Stimulated activated naive B cell treated with anti-CD40 and anti-IgM and Interleukin-4, amounts not matched to agents 10 μg/mL and 1 μg/mL and 100 μg/mL, for 72 hours (primary cell): ENCODE measurements around the gene CLEC12A.
"Not testable (repeated sequence)": the region's sequence is repeated elsewhere in the genome, so short reads cannot be mapped to it uniquely, and the experiment has no call there.

Source experiments
- ATAC-seq, 2 donors: fragments of 150-1000 bp; cut with Tn5 transposase; replicated peaks; 2 replicates each; pipeline ENCODE4 v1.10.0; 2021; ENCODE audit warnings: moderate library complexity in 1 of 2
- DNase-seq: peaks from one replicate; pipeline ENCODE4 v3.0.0; 2021
- H3K27ac Mint-ChIP-seq: one replicate; pipeline ENCODE4 v1.8.0; 2022; ENCODE audit warnings: mild to moderate bottlenecking, mixed read lengths
- H3K27me3 Mint-ChIP-seq, 2 donors: one replicate each; pipeline ENCODE4 v1.8.0; 2022; ENCODE audit warnings: mixed read lengths in 2 of 2
- H3K36me3 Mint-ChIP-seq, 2 donors: one replicate each; pipeline ENCODE4 v1.8.0; 2022; ENCODE audit warnings: mixed read lengths in 2 of 2, mild to moderate bottlenecking in 1 of 2
- H3K4me1 Mint-ChIP-seq, 2 donors: one replicate each; pipeline ENCODE4 v1.8.0; 2022; ENCODE audit warnings: mixed read lengths in 2 of 2, mild to moderate bottlenecking in 1 of 2
- H3K4me3 Mint-ChIP-seq, 2 donors: one replicate each; pipeline ENCODE4 v1.8.0; 2022; ENCODE audit warnings: mild to moderate bottlenecking in 2 of 2, mixed read lengths in 2 of 2, moderate library complexity in 1 of 2
- H3K9me3 Mint-ChIP-seq, 2 donors: one replicate each; pipeline ENCODE4 v1.8.0; 2022; ENCODE audit warnings: mixed read lengths in 2 of 2, mild to moderate bottlenecking in 1 of 2

Gene CLEC12A

DNA sequence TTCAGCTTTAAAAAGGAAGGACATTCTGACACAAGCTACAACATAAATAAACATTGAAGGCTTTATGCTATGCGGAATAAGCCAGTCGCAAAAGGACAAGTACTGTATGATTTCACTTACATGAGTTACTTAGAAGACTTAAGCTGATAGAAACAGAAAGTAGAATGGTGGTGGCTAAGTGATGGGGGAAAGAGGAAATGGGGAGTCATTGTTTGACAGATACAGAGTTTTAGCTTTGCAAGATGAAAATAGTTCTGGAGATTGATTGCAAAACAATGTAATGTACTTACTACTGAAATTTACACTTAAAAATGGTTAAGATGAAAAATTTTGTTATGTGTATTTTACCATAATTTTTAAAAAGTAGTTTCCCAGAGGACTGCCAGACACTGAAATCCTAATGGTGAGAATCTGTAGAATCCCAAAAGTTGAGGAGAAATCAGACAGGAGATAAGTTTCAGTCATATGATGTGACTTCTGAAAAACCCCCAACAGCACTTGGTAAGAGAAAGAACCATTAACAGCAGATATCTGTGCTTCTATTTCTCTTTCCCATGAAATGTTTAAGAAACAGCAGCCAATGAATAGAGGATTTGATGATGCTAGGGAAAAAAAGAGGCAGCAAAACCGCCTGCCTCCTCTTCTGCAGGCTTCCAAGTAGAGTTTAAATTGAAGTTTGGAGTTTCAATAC, 22.5 kb upstream of the CLEC12A start:
- H3K4me1 Mint-ChIP-seq = peaks cover 26 to 36% of the 10 kb centered on the region in 2 donors
- no peak for DNase-seq
- ATAC-seq = peak; percentile 98 to 99
- no peaks in the 10 kb centered on the region for H3K9me3 Mint-ChIP-seq
- no peaks in the 10 kb centered on the region for H3K27me3 Mint-ChIP-seq
- H3K36me3 Mint-ChIP-seq = no peaks in the 10 kb centered on the region
- H3K27ac Mint-ChIP-seq = no peak overlapping the region
- H3K4me3 Mint-ChIP-seq = peak overlapping the region; percentile 1 to 7

DNA sequence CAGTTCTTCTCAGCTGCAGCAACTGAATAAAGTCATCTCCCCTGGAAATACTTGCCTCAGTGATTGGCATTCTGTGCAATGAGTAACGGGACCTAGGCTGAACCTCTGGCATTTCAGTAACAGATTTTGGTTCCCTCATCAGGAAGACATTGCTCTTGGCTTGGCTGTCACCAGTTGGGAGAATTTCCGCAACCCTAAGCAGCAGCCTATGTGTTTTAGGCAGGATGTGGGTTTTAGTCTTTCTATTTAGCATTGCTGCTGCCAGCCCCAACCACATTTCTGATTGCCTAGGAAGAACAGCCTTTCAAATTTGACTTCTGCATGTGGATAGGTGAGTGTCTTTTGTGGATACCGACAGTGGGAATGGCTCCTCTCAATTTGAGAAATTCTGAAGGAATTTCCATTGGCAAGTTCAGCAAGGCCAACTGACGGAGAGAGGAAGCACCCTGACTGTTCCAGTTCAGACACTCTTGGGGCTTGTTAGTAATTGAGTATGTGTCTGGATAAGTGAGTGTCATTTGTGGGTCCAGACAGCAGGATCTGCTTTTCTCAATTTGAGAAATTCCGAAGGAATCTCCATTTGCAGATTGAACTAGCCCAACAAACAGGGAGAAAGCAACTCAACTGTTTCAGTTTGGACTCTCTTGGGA, 20.1 kb upstream of the CLEC12A start:
- Mint-ChIP-seq H3K4me1 (peaks cover 22 to 29% of the 10 kb centered on the region in 2 donors), H3K36me3 (no peaks in the 10 kb centered on the region), H3K27me3 (no peaks in the 10 kb centered on the region), H3K27ac (peak overlapping the region; percentile 10), H3K9me3 (no peaks in the 10 kb centered on the region), H3K4me3 (no peak overlapping the region)
- no peak for ATAC-seq
- no peak for DNase-seq

DNA sequence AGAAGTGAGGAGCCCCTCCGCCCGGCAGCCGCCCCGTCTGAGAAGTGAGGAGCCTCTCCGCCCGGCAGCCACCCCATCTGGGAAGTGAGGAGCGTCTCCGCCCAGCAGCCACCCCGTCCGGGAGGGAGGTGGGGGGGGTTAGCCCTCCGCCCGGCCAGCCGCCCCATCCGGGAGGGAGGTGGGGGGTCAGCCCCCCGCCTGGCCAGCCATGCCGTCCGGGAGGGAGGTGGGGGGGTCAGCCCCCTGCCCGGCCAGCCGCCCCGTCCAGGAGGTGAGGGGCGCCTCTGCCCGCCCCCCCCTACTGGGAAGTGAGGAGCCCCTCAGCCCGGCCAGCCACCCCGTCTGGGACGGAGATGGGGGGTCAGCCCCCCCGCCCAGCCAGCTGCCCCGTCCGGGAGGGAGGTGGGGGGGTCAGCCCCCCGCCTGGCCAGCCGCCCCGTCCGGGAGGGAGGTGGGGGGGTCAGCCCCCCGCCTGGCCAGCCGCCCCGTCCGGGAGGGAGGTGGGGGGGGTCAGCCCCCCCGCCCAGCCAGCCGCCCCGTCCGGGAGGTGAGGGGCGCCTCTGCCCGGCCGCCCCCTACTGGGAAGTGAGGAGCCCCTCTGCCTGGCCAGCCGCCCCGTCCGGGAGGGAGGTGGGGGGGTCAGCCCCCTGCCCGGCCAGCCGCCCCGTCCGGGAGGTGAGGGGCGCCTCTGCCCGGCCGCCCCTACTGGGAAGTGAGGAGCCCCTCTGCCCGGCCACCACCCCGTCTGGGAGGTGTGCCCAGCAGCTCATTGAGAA, 18.1 kb upstream of the CLEC12A start:
- H3K4me1 Mint-ChIP-seq = peaks cover 27 to 34% of the 10 kb centered on the region in 2 donors
- H3K27me3 Mint-ChIP-seq = peaks cover 0 to 12% of the 10 kb centered on the region in 2 donors
- H3K9me3 Mint-ChIP-seq = not testable (repeated sequence)

DNA sequence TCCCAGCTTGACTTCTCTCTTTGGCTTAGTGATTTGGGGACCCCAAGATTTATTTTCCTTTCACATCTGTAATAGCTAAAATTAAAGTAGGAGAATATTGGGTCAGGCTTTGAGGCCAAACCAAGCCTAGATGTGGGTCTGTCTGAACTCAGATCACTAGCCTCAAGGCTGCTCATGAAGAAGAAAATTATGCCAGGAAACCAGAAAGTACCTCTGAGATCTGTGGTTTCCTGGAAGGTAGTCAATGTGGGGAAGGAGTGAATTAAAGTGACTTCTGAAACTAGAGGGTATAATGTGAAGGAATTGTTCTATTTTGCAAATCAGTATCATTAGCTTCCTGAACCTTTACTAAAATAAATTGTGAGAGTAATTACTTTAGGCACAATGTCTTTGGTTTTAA, 13.4 kb upstream of the CLEC12A start:
- H3K4me3 Mint-ChIP-seq = no peak overlapping the region
- no peaks in the 10 kb centered on the region for H3K36me3 Mint-ChIP-seq
- peaks cover 3 to 15% of the 10 kb centered on the region in 2 donors for H3K27me3 Mint-ChIP-seq
- H3K27ac Mint-ChIP-seq = no peak overlapping the region
- ATAC-seq = peak in 1 of 2 donors; percentile 36
- H3K9me3 Mint-ChIP-seq = no peaks in the 10 kb centered on the region
- H3K4me1 Mint-ChIP-seq = peaks cover 20 to 24% of the 10 kb centered on the region in 2 donors
- no peak for DNase-seq

More for the DNA sequence above, 18.1 kb upstream of the CLEC12A start:
- H3K4me3 Mint-ChIP-seq, DNase-seq, H3K36me3 Mint-ChIP-seq, ATAC-seq, H3K27ac Mint-ChIP-seq: not testable (repeated sequence)

DNA sequence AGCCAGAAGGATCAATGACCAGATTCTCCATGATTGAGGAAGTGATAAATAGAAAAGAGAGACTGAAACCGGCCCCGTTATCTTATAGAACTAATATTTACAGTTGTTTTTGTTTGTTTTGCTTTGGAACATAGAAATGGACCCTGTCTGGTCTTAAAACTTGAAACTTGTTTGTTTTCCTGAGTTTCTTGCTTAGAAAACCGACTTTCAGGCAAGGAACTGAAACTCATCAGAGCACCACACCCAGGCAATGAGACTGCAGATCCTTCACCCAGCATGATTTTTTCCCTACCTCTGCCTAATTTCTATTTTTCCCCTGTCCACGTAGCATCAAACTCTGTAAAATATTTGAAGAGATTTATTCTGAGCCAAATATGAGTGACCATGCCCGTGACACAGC, 10.6 kb upstream of the CLEC12A start:
- Mint-ChIP-seq H3K9me3 (no peaks in the 10 kb centered on the region), H3K4me3 (no peak overlapping the region), H3K4me1 (peaks cover 20 to 24% of the 10 kb centered on the region in 2 donors), H3K27me3 (peaks cover 4 to 18% of the 10 kb centered on the region in 2 donors), H3K36me3 (no peaks in the 10 kb centered on the region), H3K27ac (no peak overlapping the region)
- ATAC-seq = no peak
- DNase-seq = no peak

DNA sequence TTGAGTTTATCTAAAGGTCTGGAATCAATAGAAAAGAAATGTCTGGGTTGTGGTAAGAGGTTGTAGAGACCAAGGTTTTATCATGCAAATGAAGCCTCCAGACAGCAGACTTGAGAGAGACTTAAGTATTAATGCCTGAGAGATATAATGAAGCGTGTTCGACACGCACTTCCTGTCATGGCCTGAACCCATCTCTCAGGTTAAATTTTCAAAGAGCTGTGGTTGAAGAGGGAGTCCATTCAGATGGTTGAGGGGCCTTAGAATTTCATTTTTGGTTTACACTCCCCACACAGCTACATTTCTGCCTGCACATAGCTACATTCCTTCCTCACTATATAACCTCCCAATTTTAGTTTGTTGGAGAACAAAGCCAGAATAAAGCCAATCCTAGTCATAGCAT, 10.1 kb upstream of the CLEC12A start:
- ATAC-seq (no peak), DNase-seq (no peak)
- no peaks in the 10 kb centered on the region for H3K9me3 Mint-ChIP-seq
- peaks cover 20 to 24% of the 10 kb centered on the region in 2 donors for H3K4me1 Mint-ChIP-seq
- H3K27ac Mint-ChIP-seq = no peak overlapping the region
- H3K36me3 Mint-ChIP-seq = no peaks in the 10 kb centered on the region
- H3K4me3 Mint-ChIP-seq = no peak overlapping the region
- H3K27me3 Mint-ChIP-seq = peaks cover 4 to 18% of the 10 kb centered on the region in 2 donors

DNA sequence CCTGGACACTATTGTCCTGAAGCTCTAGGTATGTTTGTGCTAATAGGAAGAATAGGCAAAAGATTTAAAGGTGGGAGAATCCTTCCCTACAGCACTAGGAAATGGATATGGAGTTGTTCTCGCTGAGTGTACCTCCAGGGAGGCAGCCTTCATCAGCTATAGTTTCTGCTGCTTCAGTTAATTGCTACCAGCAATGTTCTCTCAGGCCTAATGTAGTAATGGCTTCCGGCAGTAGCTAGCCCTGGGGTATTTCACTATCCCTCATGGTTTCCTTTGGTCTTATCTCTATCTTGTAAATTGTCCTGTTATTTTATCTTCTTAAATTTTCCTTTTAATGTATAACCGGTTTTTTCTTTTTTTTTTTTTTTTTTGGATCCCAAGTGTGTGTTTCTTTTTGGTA, 9.3 kb upstream of the CLEC12A start:
- peaks cover 2% of the 10 kb centered on the region in 2 donors for H3K9me3 Mint-ChIP-seq
- ATAC-seq (no peak), DNase-seq (no peak)
- peaks cover 20 to 23% of the 10 kb centered on the region in 2 donors for H3K4me1 Mint-ChIP-seq
- peaks cover 6 to 15% of the 10 kb centered on the region in 2 donors for H3K27me3 Mint-ChIP-seq
- no peak overlapping the region for H3K4me3 Mint-ChIP-seq
- H3K36me3 Mint-ChIP-seq = peaks cover 0 to 2% of the 10 kb centered on the region in 2 donors
- H3K27ac Mint-ChIP-seq = no peak overlapping the region

DNA sequence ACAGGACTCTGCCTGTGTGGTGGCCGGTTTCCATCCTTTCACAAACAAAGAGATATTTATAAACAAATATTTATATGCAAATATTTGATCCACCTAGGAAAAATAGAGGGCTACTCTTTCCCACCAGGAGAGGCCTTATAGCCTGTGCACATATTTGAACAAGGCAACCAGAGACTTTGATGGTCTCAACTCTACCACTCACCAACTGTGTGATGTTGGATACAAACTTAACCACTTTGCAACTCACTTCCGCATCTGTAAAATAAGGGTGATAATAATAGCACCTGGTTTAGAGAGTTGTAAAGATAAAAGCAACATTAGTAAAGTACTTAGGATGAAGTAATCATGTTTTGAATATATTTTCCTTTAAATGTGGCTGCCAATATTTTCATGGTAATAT, 1.5 kb upstream of the CLEC12A start:
- H3K36me3 Mint-ChIP-seq = peaks cover 0 to 3% of the 10 kb centered on the region in 2 donors
- peaks cover 11 to 13% of the 10 kb centered on the region in 2 donors for H3K27me3 Mint-ChIP-seq
- DNase-seq (no peak), ATAC-seq (no peak)
- H3K9me3 Mint-ChIP-seq = peaks cover 4 to 6% of the 10 kb centered on the region in 2 donors
- peaks cover 0 to 2% of the 10 kb centered on the region in 2 donors for H3K4me1 Mint-ChIP-seq
- H3K4me3 Mint-ChIP-seq = no peak overlapping the region
- H3K27ac Mint-ChIP-seq = no peak overlapping the region

DNA sequence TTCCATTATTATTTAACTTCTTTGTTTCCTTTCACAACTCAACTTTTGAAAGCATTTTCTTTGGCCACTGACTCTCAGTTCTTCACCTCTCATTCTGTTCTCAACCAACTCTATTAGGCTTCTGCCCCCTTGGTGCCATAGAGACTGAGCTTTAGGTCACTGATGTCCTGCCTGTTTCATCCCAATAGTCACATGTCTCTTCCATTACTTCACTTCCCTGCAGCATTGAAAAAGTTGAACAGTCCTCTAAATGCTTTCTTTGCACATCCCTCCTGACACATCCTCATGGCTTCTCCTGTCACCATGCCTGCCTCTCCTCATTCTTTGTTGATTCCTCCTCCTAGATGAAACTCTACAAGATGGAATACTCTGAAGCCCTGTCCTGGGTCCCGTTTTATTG, 2.7 kb downstream of the CLEC12A start:
- Mint-ChIP-seq H3K9me3 (peaks cover 14 to 15% of the 10 kb centered on the region in 2 donors), H3K4me1 (no peaks in the 10 kb centered on the region), H3K27ac (no peak overlapping the region), H3K27me3 (peaks cover 22 to 24% of the 10 kb centered on the region in 2 donors), H3K4me3 (no peak overlapping the region), H3K36me3 (peaks cover 4 to 18% of the 10 kb centered on the region in 2 donors)
- ATAC-seq (no peak), DNase-seq (no peak)

DNA sequence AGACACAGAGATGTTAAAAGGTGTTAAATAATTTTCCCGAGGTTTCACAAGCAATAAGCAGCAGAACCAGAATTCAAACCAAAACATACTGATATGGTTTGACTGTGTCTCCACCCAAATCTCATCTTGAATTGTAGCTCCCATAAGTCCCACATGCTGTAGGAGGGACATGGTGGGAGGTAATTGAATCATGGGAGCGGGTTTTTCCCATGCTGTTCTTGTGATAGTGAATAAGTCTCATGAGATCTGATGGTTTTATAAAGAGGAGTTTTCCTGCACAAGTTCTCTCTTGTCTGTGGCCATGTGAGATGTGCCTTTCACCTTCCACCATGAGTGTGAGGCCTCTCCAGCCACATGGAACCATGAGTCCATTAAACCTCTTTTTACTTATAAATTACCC, 3.5 kb downstream of the CLEC12A start:
- peaks cover 14 to 15% of the 10 kb centered on the region in 2 donors for H3K9me3 Mint-ChIP-seq
- H3K4me1 Mint-ChIP-seq, H3K27ac Mint-ChIP-seq, H3K4me3 Mint-ChIP-seq, ATAC-seq, DNase-seq: not testable (repeated sequence)
- peaks cover 4 to 18% of the 10 kb centered on the region in 2 donors for H3K36me3 Mint-ChIP-seq
- H3K27me3 Mint-ChIP-seq = peaks cover 22 to 30% of the 10 kb centered on the region in 2 donors

DNA sequence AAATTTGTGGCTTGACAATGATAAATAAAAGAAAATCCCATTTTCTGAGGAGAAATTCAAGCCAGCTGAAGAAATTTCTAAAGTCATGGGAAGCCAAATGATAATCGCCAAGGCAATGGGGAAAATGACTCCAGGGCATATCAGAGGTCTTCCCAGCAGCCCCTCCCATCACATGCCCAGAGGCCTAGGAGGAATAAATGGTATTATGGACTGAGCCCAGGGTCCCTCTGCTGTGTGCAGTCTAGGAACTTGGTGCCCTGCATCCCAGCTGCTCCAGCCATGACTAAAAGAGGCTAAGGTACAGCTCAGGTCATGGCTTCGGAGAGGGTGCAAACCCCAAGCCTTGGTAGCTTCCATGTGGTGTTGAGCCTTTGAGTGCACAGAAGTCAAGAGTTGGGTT, 4.4 kb downstream of the CLEC12A start:
- no peaks in the 10 kb centered on the region for H3K4me1 Mint-ChIP-seq
- ATAC-seq (no peak), DNase-seq (no peak)
- peaks cover 4 to 18% of the 10 kb centered on the region in 2 donors for H3K36me3 Mint-ChIP-seq
- H3K27ac Mint-ChIP-seq = no peak overlapping the region
- peaks cover 14 to 15% of the 10 kb centered on the region in 2 donors for H3K9me3 Mint-ChIP-seq
- peaks cover 29 to 30% of the 10 kb centered on the region in 2 donors for H3K27me3 Mint-ChIP-seq
- H3K4me3 Mint-ChIP-seq = no peak overlapping the region

DNA sequence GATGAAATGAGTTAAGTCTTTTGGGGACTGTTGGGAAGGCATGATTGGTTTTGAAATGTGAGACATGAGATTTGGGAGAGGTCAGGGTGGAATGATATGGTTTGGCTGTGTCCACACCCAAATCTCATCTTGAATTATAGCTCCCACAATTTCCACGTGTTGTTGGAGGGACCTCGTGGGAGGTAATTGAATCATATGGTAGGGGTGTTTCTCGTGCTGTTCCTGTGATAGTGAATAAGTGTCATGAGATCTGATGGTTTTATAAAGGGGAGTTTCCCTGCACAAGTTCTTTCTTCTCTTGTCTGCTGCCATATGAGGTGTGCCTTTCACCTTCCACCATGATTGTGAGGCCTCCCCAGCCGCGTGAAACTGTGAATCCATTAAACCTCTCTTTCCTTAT, 5.4 kb downstream of the CLEC12A start:
- H3K4me1 Mint-ChIP-seq, H3K27ac Mint-ChIP-seq, DNase-seq, H3K4me3 Mint-ChIP-seq, ATAC-seq: not testable (repeated sequence)
- peaks cover 4 to 18% of the 10 kb centered on the region in 2 donors for H3K36me3 Mint-ChIP-seq
- H3K9me3 Mint-ChIP-seq = peaks cover 14 to 15% of the 10 kb centered on the region in 2 donors
- peaks cover 30% of the 10 kb centered on the region in 2 donors for H3K27me3 Mint-ChIP-seq

DNA sequence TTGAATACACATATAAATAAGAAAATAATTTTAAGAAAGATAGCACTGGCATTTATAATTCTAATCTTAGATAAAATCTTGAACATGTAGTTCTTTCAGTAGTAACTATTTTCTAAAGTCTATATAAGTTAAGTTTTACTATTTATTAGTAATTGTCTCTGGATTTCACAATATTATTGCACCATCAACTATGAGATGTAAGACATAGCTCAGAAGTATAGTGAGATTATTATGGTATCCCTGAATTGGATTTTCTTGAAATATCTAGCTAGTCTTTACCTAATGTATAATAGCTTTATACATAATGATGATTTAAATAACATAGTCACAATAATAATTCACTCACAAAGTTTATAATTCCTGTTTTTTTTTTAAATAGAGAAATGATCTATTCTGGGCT, 6.7 kb downstream of the CLEC12A start:
- DNase-seq = no peak
- no peak overlapping the region for H3K27ac Mint-ChIP-seq
- no peak for ATAC-seq
- H3K4me1 Mint-ChIP-seq = no peaks in the 10 kb centered on the region
- H3K4me3 Mint-ChIP-seq = no peak overlapping the region
- peaks cover 4 to 18% of the 10 kb centered on the region in 2 donors for H3K36me3 Mint-ChIP-seq
- peaks cover 14 to 15% of the 10 kb centered on the region in 2 donors for H3K9me3 Mint-ChIP-seq
- peaks cover 30 to 35% of the 10 kb centered on the region in 2 donors for H3K27me3 Mint-ChIP-seq

DNA sequence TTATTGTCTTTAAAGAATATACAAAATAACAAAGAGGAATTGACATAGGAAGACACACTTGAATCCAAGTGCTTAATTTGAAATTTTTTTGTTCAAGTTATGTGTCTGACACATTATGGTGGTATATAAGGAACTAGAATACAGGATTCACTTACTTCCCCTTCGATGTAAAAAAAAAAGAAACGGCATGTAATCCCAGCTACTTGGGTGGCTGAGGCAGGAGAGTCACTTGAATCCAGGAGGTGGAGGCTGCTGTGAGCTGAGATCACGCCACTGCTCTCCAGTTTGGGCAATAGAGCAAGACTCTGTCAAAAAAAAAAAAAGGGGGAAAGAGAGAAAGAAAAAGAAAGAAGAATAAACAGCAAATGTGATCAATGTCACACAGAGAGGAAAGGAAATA, 8.9 kb downstream of the CLEC12A start:
- H3K4me3 Mint-ChIP-seq = no peak overlapping the region
- ATAC-seq = no peak

More for the DNA sequence above, 8.9 kb downstream of the CLEC12A start:
- Mint-ChIP-seq H3K36me3 (peaks cover 3 to 17% of the 10 kb centered on the region in 2 donors), H3K4me1 (no peaks in the 10 kb centered on the region), H3K27me3 (peaks cover 18 to 19% of the 10 kb centered on the region in 2 donors), H3K27ac (no peak overlapping the region), H3K9me3 (peaks cover 13 to 14% of the 10 kb centered on the region in 2 donors)
- no peak for DNase-seq
